AG04449 (cell line): ENCODE measurements around the gene HOXB1.

Experiments
- CTCF ChIA-PET: fragments of 350-600 bp; formaldehyde crosslinking; extraction: SDS; loops from one replicate; lab custom pipeline; 2021; ENCODE audit warnings: antibody characterized with exemption; lab: Yijun Ruan, JAX
- POLR2A ChIA-PET: fragments of 400-600, 350-600 bp; formaldehyde crosslinking; extraction: SDS; loops from one replicate; lab custom pipeline; 2020; ENCODE audit warnings: antibody characterized with exemption, inconsistent platforms; lab: Yijun Ruan, JAX
- DNase-seq: peaks from one replicate; pipeline ENCODE4 v3.0.0-alpha.2; 2010; ENCODE audit warnings: low read depth, low spot score
- H3K4me3 ChIP-seq: 2 replicates; pipeline ENCODE4 v1.5.1; 2011; ENCODE audit warnings: low read depth, mild to moderate bottlenecking, control low read depth, low read length
- TF ChIP-seq, protein P1 (sequence below): IDR thresholded peaks from one replicate; pipeline ENCODE4 v1.5.1; 2011; ENCODE audit warnings: mild to moderate bottlenecking, moderate library complexity, low read length, control low read depth, inconsistent platforms; ENCODE audit not compliant: insufficient read depth; ENCODE audit errors: missing control alignments

Gene HOXB1

DNA sequence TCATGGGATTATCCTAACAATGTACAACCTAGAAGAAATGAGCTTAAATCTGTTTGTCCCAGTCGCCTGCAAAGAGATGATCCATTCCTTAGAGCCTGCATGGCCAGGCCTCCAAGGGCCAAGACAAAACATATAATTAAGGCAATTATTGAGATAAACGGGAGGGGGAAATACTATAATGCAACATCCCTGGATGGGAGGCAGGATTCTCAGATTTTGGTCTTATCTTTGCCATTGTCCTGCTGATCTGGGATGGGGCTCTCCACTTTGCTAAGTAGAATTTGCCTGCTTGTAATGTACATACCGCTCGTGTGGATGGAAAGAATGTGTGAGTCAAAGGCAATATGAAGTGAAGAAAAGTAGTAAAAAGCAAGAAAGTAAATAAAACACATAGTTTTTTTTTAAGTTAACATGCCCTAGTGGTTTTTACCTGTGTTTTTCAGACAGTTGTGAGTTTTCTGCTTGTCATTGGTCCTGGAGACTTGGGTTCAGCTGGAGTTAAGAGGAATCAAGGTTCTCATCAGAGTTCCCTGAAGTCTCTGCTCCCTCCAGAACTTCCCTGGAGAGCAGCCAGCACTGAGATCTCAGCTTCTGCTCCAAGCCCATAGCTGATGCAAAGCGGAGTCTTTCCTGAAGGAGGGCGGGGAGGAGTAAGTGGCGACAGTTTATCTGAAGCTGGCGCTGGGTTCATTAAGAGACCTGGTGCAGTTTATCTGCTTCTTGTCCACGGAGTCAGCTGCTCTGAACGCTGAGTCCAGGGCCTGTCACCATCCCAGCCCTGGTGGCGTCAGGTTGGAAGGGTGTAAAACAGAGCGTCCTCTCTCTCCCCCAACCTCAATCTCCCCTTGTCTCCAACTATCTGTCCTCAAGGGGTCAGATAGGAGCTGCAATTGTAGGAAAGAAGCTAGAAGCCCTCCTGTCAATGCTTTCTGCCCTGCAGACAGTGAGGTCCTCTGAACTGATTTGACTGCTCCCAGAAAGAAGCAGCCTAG is 30.1 kb downstream of the HOXB1 start:
- POLR2A ChIA-PET = interaction anchor here (0.8 to 1.4 kb wide), 2 partner anchors 9 to 14 kb away, joined by 3 to 5 read pairs; no protein-coding TSS in a partner anchor
- CTCF ChIA-PET = interaction anchor here (0.7 to 2.3 kb wide), 12 partner anchors 8 to 161 kb away, joined by 3 to 14 read pairs (median 3); no protein-coding TSS in a partner anchor
- no peak overlapping the region for H3K4me3 ChIP-seq
- TF ChIP-seq, protein P1, sequence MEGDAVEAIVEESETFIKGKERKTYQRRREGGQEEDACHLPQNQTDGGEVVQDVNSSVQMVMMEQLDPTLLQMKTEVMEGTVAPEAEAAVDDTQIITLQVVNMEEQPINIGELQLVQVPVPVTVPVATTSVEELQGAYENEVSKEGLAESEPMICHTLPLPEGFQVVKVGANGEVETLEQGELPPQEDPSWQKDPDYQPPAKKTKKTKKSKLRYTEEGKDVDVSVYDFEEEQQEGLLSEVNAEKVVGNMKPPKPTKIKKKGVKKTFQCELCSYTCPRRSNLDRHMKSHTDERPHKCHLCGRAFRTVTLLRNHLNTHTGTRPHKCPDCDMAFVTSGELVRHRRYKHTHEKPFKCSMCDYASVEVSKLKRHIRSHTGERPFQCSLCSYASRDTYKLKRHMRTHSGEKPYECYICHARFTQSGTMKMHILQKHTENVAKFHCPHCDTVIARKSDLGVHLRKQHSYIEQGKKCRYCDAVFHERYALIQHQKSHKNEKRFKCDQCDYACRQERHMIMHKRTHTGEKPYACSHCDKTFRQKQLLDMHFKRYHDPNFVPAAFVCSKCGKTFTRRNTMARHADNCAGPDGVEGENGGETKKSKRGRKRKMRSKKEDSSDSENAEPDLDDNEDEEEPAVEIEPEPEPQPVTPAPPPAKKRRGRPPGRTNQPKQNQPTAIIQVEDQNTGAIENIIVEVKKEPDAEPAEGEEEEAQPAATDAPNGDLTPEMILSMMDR = no peak
- no peak for DNase-seq

DNA sequence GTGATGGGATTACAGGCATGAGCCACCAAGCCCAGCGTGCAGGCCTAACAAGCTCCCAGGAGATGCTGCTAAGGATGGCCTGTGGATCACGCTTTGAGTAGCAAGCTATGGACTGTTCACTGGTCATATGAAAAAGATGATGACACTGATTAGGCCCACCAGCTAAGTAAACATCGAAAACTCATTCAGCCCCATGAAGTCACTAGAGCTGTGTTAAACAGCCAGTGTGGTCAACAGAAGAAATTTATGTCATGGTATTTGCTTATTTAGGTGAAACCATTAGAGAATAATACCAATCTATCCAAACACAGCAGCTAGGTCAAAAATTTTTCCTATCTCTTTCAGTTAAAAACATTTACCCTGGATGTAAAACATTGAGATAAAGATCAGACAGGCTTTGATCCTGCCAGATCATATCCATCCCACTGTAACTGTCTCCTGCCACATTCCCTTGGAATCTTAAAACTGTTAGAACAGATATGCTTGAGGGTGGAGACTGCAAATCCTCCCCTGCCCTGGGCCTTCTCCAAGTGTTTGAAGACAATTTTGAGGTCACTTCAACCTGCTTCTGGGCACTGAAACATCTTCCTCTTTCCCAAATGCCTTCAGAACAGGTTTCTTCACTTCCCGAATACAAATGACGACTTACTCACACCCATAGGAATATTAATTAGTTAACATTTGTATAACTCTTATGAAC is 30.9 kb downstream of the HOXB1 start:
- no peak overlapping the region for H3K4me3 ChIP-seq
- CTCF ChIA-PET = interaction anchor here (0.7 to 3.8 kb wide), 7 partner anchors 8 to 93 kb away, joined by 3 to 16 read pairs (median 7); no protein-coding TSS in a partner anchor
- TF ChIP-seq, protein P1 = no peak
- DNase-seq = no peak
- POLR2A ChIA-PET = interaction anchor here (1.4 kb wide), 1 partner anchor 13 kb away, joined by 5 read pairs; no protein-coding TSS in a partner anchor

DNA sequence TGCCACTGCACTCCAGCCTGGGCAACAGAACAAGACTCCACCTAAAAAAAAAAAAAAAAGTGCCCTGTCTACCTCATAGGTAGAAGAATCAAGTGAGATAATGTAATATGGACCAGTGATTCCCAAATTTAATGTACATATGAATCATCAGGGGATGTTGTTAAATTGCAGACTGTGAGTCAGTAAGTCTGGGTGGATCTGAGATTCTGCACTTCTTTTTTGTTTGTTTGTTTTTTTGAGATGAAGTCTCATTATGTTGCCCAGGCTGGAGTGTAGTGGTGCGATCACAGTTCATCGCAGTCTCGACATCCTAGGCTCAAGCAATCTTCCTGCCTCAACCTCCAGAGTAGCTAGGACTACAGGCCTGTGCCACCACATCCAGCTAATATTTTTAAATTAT is 31.6 kb downstream of the HOXB1 start:
- CTCF ChIA-PET = interaction anchor here (0.8 to 3.8 kb wide), 4 partner anchors 11 to 61 kb away, joined by 3 to 16 read pairs (median 6); no protein-coding TSS in a partner anchor
- DNase-seq = no peak
- POLR2A ChIA-PET = interaction anchor here (1.4 kb wide), 1 partner anchor 12 kb away, joined by 5 read pairs; no protein-coding TSS in a partner anchor
- TF ChIP-seq, protein P1 = no peak
- no peak overlapping the region for H3K4me3 ChIP-seq

DNA sequence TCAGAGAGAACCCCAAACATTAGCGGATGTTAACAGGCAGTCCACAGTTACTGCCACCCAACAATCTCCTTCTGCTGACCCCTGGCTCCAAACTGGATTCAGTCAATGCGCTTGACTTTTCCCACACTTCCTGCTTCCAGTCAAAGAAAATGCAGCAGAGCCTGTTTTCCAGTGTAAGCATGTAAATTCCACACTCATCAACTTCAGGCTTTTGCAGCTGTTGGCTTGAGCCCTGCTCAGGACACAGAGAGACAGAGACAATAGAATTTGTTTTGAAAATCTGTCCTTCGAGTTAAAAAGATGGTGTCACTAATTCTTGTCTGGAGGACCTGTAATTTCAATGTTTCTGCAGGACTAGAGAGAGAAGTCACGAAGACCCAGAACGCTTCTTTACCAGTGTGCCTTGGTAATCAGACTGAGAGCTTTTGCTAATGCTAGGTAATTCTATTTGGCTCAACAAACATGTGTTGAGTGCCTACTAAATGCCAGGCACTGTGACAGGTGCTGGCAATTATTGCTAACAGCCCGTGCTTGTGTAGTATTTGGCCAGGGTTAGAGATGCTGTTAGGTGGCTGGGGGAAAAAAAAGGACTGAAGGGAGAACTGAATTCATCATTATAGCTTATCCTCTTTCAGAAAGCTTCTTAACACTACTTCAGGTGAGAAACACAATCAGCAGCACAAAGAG is 32.5 kb downstream of the HOXB1 start:
- POLR2A ChIA-PET = no interaction called here
- CTCF ChIA-PET = interaction anchor here (2.1 to 3.8 kb wide), 3 partner anchors 11 to 24 kb away, joined by 9 to 18 read pairs (median 16); no protein-coding TSS in a partner anchor
- TF ChIP-seq, protein P1 = no peak
- no peak for DNase-seq
- H3K4me3 ChIP-seq = no peak overlapping the region

DNA sequence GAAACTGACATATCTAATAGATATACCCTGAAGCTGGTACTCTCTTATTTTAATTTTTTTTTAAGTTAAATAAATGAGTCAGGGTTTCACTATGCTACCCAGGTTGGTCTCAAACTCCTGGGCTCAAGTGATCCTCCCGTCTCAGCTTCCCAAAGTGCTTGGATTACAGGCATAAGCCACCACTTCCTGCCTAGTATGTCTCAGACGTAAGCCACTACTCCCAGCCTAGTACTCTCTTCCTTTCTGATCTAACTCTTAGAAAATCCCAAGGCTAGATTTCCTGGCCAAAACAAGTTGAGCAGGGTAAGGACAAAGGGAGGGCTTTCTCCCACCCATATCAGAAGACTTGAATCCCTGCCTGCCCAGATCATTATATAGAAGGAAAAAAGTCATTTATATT is 33.7 kb downstream of the HOXB1 start:
- CTCF ChIA-PET = interaction anchor here (1.1 to 3.8 kb wide), 5 partner anchors 10 to 161 kb away, joined by 3 to 18 read pairs (median 3); no protein-coding TSS in a partner anchor

More for the DNA sequence above, 33.7 kb downstream of the HOXB1 start:
- POLR2A ChIA-PET = interaction anchor here (1.2 kb wide), 1 partner anchor 13 kb away, joined by 6 read pairs; no protein-coding TSS in a partner anchor
- no peak overlapping the region for H3K4me3 ChIP-seq
- TF ChIP-seq, protein P1 = no peak
- no peak for DNase-seq
